Muscle of leg (tissue), 11 donors: ENCODE results near the gene OS9. TPM values are rescaled to one million over a fixed set of nuclear protein-coding genes. Genes with fewer than 3 reads are reported as not detected.
A peak's percentile ranks its signal among the peaks of the same experiment; 100 is the strongest.
"Not testable (repeated sequence)": the region's sequence is repeated elsewhere in the genome, so short reads cannot be mapped to it uniquely, and the experiment has no call there.

Experiments used
- DNase-seq: peaks from one replicate; pipeline ENCODE4 v3.0.0; 2013
- H3K27ac ChIP-seq: one replicate; pipeline ENCODE4 v1.5.1; 2013; ENCODE audit warnings: mild to moderate bottlenecking, low read length, control low read depth
- H3K27me3 ChIP-seq: one replicate; pipeline ENCODE4 v1.6.1; 2013; ENCODE audit warnings: low read length; ENCODE audit not compliant: control insufficient read depth, insufficient read depth
- H3K36me3 ChIP-seq: one replicate; pipeline ENCODE4 v1.6.1; 2013; ENCODE audit warnings: low read length; ENCODE audit not compliant: control insufficient read depth, insufficient read depth
- H3K4me1 ChIP-seq: one replicate; pipeline ENCODE4 v1.6.1; 2013; ENCODE audit warnings: low read length; ENCODE audit not compliant: control insufficient read depth, insufficient read depth
- H3K4me3 ChIP-seq: one replicate; pipeline ENCODE4 v1.5.1; 2013; ENCODE audit warnings: low read length, control low read depth
- H3K9me3 ChIP-seq: replicated peaks from 2 replicates; pipeline ENCODE4 v1.6.1; 2013; ENCODE audit warnings: low read depth, low read length; ENCODE audit not compliant: control insufficient read depth
- WGBS: methylation state at CpG from one replicate; pipeline ENCODE4 v1.1.5; 2013; ENCODE audit warnings: missing lambda C conversion rate; ENCODE audit not compliant: insufficient coverage; 5-methylcytosine and 5-hydroxymethylcytosine counted together
- polyA plus RNA-seq, 8 donors: library from polyadenylated mRNA; unstranded; fragments of 120-200 nt; gene quantifications; one replicate each; pipeline versions ENCODE4 v1.2.1 to v1.2.3, GENCODE V29; 2013; ENCODE audit warnings: inconsistent platforms in 1 of 8, low replicate concordance in 1 of 8; ENCODE audit not compliant: insufficient read length in 8 of 8, insufficient read depth in 1 of 8
- total RNA-seq: library from RNA; stranded (reverse); fragments of 120-200 nt; gene quantifications from one replicate; pipeline ENCODE4 v1.2.4, GENCODE V29; 2013

Gene OS9
- total and polyA plus RNA-seq, 9 donors, result 114 to 169 (median 133) TPM

- no peak overlapping the region for H3K4me3 ChIP-seq
- peaks cover 61% of the 10 kb centered on the region for H3K36me3 ChIP-seq
- WGBS, result 86% methylated on average over 6 of the region's 11 CpGs
- peaks cover 3% of the 10 kb centered on the region for H3K4me1 ChIP-seq
- H3K9me3 ChIP-seq, result no peaks in the 10 kb centered on the region
- peaks cover 5% of the 10 kb centered on the region for H3K27me3 ChIP-seq
- H3K27ac ChIP-seq, result no peak overlapping the region
- no peak for DNase-seq
These were observed 27.0 kb downstream of the OS9 start for GRCh38 chr12:57720606-57721595.

GRCh38 chr12:57721846-57722608, 28.1 kb downstream of the OS9 start:
- peaks cover 12% of the 10 kb centered on the region for H3K4me1 ChIP-seq
- not testable (repeated sequence) for H3K27me3 ChIP-seq, H3K4me3 ChIP-seq, H3K27ac ChIP-seq, H3K9me3 ChIP-seq, DNase-seq
- H3K36me3 ChIP-seq, result peaks cover 50% of the 10 kb centered on the region
- 92% methylated on average over 12 of the region's 16 CpGs for WGBS

- no peak for DNase-seq
- Histone ChIP-seq H3K4me1 (peaks cover 20% of the 10 kb centered on the region), H3K27me3 (peaks cover 17% of the 10 kb centered on the region), H3K9me3 (no peaks in the 10 kb centered on the region), H3K4me3 (no peak overlapping the region), H3K27ac (no peak overlapping the region), H3K36me3 (peaks cover 42% of the 10 kb centered on the region)
- WGBS, result 30% methylated on average over 5 of the region's 11 CpGs
These were observed 29.0 kb downstream of the OS9 start for GRCh38 chr12:57722716-57723629.

- H3K36me3 ChIP-seq, result peaks cover 35% of the 10 kb centered on the region
- no peak overlapping the region for H3K27ac ChIP-seq
- peaks cover 21% of the 10 kb centered on the region for H3K27me3 ChIP-seq
- no peaks in the 10 kb centered on the region for H3K9me3 ChIP-seq
- no peak for DNase-seq
- H3K4me1 ChIP-seq, result peaks cover 20% of the 10 kb centered on the region
- H3K4me3 ChIP-seq, result no peak overlapping the region
- no CpG with 5 or more reads among the region's 2 CpGs for WGBS
These were observed 29.7 kb downstream of the OS9 start for GRCh38 chr12:57723630-57723962.

- Histone ChIP-seq H3K4me3 (no peak overlapping the region), H3K27ac (no peak overlapping the region), H3K4me1 (peaks cover 20% of the 10 kb centered on the region), H3K9me3 (no peaks in the 10 kb centered on the region), H3K36me3 (peaks cover 30% of the 10 kb centered on the region), H3K27me3 (peaks cover 21% of the 10 kb centered on the region)
- no peak for DNase-seq
- WGBS, result 77% methylated on average over 10 of the region's 12 CpGs
These were observed 30.3 kb downstream of the OS9 start for GRCh38 chr12:57724003-57724935.

- H3K36me3 ChIP-seq, result peaks cover 27% of the 10 kb centered on the region
- WGBS, result 82% methylated on average over 1 of the region's 11 CpGs
These were observed 31.2 kb downstream of the OS9 start for GRCh38 chr12:57724936-57725740.

GRCh38 chr12:57725851-57726150, 31.9 kb downstream of the OS9 start:
- WGBS, result 20% methylated on average over 1 of the region's 10 CpGs
- Histone ChIP-seq H3K4me1 (peaks cover 23% of the 10 kb centered on the region), H3K4me3 (peak overlapping the region; percentile 62), H3K27ac (no peak overlapping the region), H3K27me3 (peaks cover 21% of the 10 kb centered on the region), H3K9me3 (no peaks in the 10 kb centered on the region), H3K36me3 (peaks cover 20% of the 10 kb centered on the region)
- no peak for DNase-seq

More at GRCh38 chr12:57724936-57725740, 31.2 kb downstream of the OS9 start:
- Histone ChIP-seq H3K27me3 (peaks cover 21% of the 10 kb centered on the region), H3K4me3 (no peak overlapping the region), H3K4me1 (peaks cover 20% of the 10 kb centered on the region), H3K27ac (no peak overlapping the region), H3K9me3 (no peaks in the 10 kb centered on the region)
- peak; percentile 9 for DNase-seq

- H3K4me1 ChIP-seq, result peaks cover 23% of the 10 kb centered on the region
- H3K9me3 ChIP-seq, result no peaks in the 10 kb centered on the region
- peak overlapping the region; percentile 62 for H3K4me3 ChIP-seq
- H3K36me3 ChIP-seq, result peaks cover 15% of the 10 kb centered on the region
- H3K27ac ChIP-seq, result peak overlapping the region; percentile 62
- peaks cover 21% of the 10 kb centered on the region for H3K27me3 ChIP-seq
- 10% methylated on average over 69 of the region's 79 CpGs for WGBS
- DNase-seq, result peak; percentile 80
These were observed 32.4 kb downstream of the OS9 start for GRCh38 chr12:57726151-57726883.
